K562 (cell line): ENCODE results near the gene MVK.

Source experiments
- ERF ChIP-seq: fragments of 450-650 bp; formaldehyde crosslinking; IDR thresholded peaks from 2 replicates; pipeline ENCODE4 v1.4.0; 2020; ENCODE audit warnings: mild to moderate bottlenecking, mixed read lengths
- KDM4B ChIP-seq, 2 experiments: fragments of 450-650 bp in 1 of 2; sonication (generic) in 1 of 2; IDR thresholded peaks; 2 replicates each; pipeline ENCODE4 v1.6.1; 2016 to 2017; ENCODE audit warnings: borderline replicate concordance in 2 of 2, antibody characterized with exemption in 1 of 2, low read depth in 1 of 2, mild to moderate bottlenecking in 1 of 2
- POLR2A ChIP-seq: fragments of 450-650 bp; conservative IDR thresholded peaks from 2 replicates; pipeline ENCODE4 v1.6.1; 2016
- RAD21 ChIP-seq, 2 experiments: fragments of 250-450 bp in 1 of 2; fragments of 450-650 bp in 1 of 2; sonication (Bioruptor Pico) in 1 of 2; formaldehyde crosslinking in 1 of 2; IDR thresholded peaks in 1 of 2; conservative IDR thresholded peaks in 1 of 2; 2 replicates each; pipeline versions ENCODE4 v1.4.0 to v1.8.0; 2020 to 2022; ENCODE audit warnings: mild to moderate bottlenecking in 2 of 2, moderate library complexity in 1 of 2
- SIX5 ChIP-seq, 2 experiments: IDR thresholded peaks; 2 replicates each; pipeline ENCODE4 v1.6.1; 2011; ENCODE audit warnings: low read length in 2 of 2, borderline replicate concordance in 1 of 2, low read depth in 1 of 2, mild to moderate bottlenecking in 1 of 2, moderate library complexity in 1 of 2; ENCODE audit not compliant: insufficient read depth in 1 of 2
- ZFX ChIP-seq: sonication (generic); formaldehyde crosslinking; IDR thresholded peaks from 2 replicates; pipeline ENCODE4 v1.8.0; 2022; ENCODE audit warnings: mild to moderate bottlenecking, missing genetic modification reagents, moderate library complexity
- ZNF146 ChIP-seq: IDR thresholded peaks from one replicate; pipeline ENCODE4 v1.6.1; 2018; ENCODE audit warnings: missing compliant biosample characterization; ENCODE audit not compliant: unreplicated experiment
- ZNF589 ChIP-seq: fragments of 200-800 bp; sonication (Bioruptor generic); IDR thresholded peaks from 2 replicates; pipeline ENCODE4 v1.6.1; 2016; ENCODE audit warnings: low read depth, missing genetic modification characterization, missing compliant biosample characterization
- ZSCAN32 ChIP-seq: fragments of 450-650 bp; formaldehyde crosslinking; IDR thresholded peaks from 2 replicates; pipeline ENCODE4 v1.4.0; 2020; ENCODE audit warnings: mild to moderate bottlenecking, moderate library complexity
- TF ChIP-seq, protein P1 (sequence below), 3 experiments: IDR thresholded peaks in 2 of 3; conservative IDR thresholded peaks in 1 of 3; 2 replicates each; pipeline ENCODE4 v1.5.1; 2011 to 2012; ENCODE audit warnings: low read length in 3 of 3, mild to moderate bottlenecking in 3 of 3, control low read depth in 2 of 3, improper control_type of control experiment in 1 of 3, inconsistent platforms in 1 of 3, low read depth in 1 of 3, mixed read lengths in 1 of 3, moderate library complexity in 1 of 3; ENCODE audit not compliant: insufficient read depth in 2 of 3

DNA sequence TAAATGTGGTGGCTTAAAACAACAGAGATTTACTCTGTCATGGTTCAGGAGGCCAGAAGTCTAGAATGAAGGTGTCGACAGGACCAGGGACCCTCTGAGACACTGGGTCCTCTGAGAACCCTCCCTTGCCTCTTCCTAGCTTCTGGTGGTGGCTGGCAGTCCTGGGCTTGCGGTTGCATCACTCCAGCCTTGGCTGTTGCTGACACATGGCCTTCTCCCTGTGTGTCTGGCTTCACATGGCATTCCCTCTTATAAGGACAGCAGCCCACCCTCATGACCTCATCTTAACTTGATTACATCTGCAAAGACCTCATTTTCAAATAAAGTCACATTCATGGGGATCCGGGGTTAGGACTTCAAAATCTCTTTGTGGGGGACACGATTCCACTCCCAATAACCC is 36.9 kb downstream of the MVK start:
- TF ChIP-seq KDM4B (IDR thresholded peaks at IDR 0.05; ENCODE audit: borderline replicate concordance in 2 of 2, low read depth in 1 of 2) (no peak), POLR2A (no peak), SIX5 (IDR thresholded peaks at IDR 0.05; ENCODE audit: borderline replicate concordance in 1 of 2, insufficient read depth in 1 of 2, low read depth in 1 of 2, low read length in 2 of 2) (no peak), RAD21 (CRISPR knock-in tag; conservative IDR thresholded peaks at IDR 0.05 in 1 of 2, IDR thresholded peaks at IDR 0.05 in 1 of 2) (no peak), ZFX (CRISPR knock-in tag) (no peak), ZNF589 (CRISPR knock-in tag) (no peak), ZSCAN32 (CRISPR knock-in tag) (no peak), ZNF146 (no peak), ERF (CRISPR knock-in tag) (no peak)
- TF ChIP-seq, protein P1, sequence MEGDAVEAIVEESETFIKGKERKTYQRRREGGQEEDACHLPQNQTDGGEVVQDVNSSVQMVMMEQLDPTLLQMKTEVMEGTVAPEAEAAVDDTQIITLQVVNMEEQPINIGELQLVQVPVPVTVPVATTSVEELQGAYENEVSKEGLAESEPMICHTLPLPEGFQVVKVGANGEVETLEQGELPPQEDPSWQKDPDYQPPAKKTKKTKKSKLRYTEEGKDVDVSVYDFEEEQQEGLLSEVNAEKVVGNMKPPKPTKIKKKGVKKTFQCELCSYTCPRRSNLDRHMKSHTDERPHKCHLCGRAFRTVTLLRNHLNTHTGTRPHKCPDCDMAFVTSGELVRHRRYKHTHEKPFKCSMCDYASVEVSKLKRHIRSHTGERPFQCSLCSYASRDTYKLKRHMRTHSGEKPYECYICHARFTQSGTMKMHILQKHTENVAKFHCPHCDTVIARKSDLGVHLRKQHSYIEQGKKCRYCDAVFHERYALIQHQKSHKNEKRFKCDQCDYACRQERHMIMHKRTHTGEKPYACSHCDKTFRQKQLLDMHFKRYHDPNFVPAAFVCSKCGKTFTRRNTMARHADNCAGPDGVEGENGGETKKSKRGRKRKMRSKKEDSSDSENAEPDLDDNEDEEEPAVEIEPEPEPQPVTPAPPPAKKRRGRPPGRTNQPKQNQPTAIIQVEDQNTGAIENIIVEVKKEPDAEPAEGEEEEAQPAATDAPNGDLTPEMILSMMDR (IDR thresholded peaks at IDR 0.05 in 2 of 3, conservative IDR thresholded peaks at IDR 0.05 in 1 of 3; ENCODE audit: insufficient read depth in 2 of 3, low read depth in 1 of 3, low read length in 3 of 3): no peak
